ENCODE results near the gene OGDH.
"Not testable (repeated sequence)": the region's sequence is repeated elsewhere in the genome, so short reads cannot be mapped to it uniquely, and the experiment has no call there.

- not testable (repeated sequence) for TF ChIP-seq POLR2AphosphoS5, CTCF, POLR2A (IDR thresholded peaks at IDR 0.05)
Observed at GRCh38 chr7:44562622-44562962, 43.8 kb upstream of the OGDH start.

All from breast epithelium (tissue), 3 donors.